ENCODE measurements around the gene CHST9.

DNA sequence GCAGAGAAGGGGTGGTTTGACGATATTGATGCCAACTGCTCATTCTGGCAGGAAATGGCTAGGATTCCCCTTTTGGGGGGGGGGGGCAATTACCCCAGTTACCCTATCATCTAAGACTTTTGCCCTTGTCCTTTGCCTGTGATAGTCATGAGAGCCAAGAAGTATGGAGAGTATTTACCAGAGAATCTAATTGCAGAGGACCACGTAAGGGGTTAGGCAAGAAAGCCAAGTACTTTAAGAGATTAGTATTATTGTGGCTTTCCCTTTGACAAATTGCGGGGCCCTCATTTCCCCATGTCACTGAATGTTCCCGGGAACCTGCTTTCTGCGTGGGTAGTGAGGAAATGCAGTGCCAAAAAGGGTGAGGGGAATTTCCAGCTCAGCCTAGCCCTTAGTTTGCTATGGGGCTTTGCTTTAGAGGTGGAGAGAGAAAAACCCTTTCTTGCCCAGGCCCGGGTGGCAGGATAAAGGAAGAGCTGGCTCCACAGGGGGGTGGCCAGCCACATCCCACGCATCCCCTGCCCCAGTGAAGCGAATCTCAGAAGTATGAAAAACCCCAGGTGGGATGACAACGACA, 321.1 kb downstream of the CHST9 start:
- TF ChIP-seq POLR2A (IDR thresholded peaks at IDR 0.05): no peak
- TF ChIP-seq, protein P1, sequence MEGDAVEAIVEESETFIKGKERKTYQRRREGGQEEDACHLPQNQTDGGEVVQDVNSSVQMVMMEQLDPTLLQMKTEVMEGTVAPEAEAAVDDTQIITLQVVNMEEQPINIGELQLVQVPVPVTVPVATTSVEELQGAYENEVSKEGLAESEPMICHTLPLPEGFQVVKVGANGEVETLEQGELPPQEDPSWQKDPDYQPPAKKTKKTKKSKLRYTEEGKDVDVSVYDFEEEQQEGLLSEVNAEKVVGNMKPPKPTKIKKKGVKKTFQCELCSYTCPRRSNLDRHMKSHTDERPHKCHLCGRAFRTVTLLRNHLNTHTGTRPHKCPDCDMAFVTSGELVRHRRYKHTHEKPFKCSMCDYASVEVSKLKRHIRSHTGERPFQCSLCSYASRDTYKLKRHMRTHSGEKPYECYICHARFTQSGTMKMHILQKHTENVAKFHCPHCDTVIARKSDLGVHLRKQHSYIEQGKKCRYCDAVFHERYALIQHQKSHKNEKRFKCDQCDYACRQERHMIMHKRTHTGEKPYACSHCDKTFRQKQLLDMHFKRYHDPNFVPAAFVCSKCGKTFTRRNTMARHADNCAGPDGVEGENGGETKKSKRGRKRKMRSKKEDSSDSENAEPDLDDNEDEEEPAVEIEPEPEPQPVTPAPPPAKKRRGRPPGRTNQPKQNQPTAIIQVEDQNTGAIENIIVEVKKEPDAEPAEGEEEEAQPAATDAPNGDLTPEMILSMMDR (IDR thresholded peaks at IDR 0.05): no peak
